Loucy (cell line): ENCODE results near the gene APBA1.

Source experiments
- H2AFZ ChIP-seq: fragments of 200-600 bp; sonication (generic); 2 replicates; pipeline ENCODE4 v1.6.0; 2016; ENCODE audit warnings: antibody characterized with exemption, mild to moderate bottlenecking, low read length, moderate library complexity
- H3F3A ChIP-seq: fragments of 200-600 bp; 2 replicates; pipeline ENCODE4 v1.6.0; 2016; ENCODE audit warnings: antibody characterized with exemption, low read depth, mild to moderate bottlenecking
- H3K27me3 ChIP-seq: fragments of 200-600 bp; sonication (generic); 2 replicates; pipeline ENCODE4 v1.6.1; 2014; ENCODE audit warnings: low read length, mild to moderate bottlenecking; ENCODE audit not compliant: insufficient read depth, poor library complexity, severe bottlenecking
- H3K36me3 ChIP-seq: fragments of 200-600 bp; sonication (generic); 2 replicates; pipeline ENCODE4 v1.6.1; 2016; ENCODE audit warnings: low read length; ENCODE audit not compliant: insufficient read depth
- H3K4me1 ChIP-seq: fragments of 200-600 bp; sonication (generic); 2 replicates; pipeline ENCODE4 v1.5.1; 2014; ENCODE audit warnings: low read length, mild to moderate bottlenecking; ENCODE audit not compliant: insufficient read depth, poor library complexity, severe bottlenecking
- H3K4me2 ChIP-seq: fragments of 200-600 bp; sonication (generic); 2 replicates; pipeline ENCODE4 v1.6.0; 2014; ENCODE audit warnings: antibody characterized with exemption, low read length, low read depth, mild to moderate bottlenecking; ENCODE audit not compliant: poor library complexity, severe bottlenecking
- H3K4me3 ChIP-seq: fragments of 200-600 bp; sonication (generic); 2 replicates; pipeline ENCODE4 v1.5.1; 2014; ENCODE audit warnings: low read length, mild to moderate bottlenecking, mixed read lengths; ENCODE audit not compliant: poor library complexity, severe bottlenecking
- H3K79me2 ChIP-seq: fragments of 200-600 bp; sonication (generic); 2 replicates; pipeline ENCODE4 v1.6.1; 2014; ENCODE audit warnings: low read length; ENCODE audit not compliant: insufficient read depth
- H3K9ac ChIP-seq: fragments of 200-600 bp; sonication (generic); 2 replicates; pipeline ENCODE4 v1.6.0; 2014; ENCODE audit warnings: mild to moderate bottlenecking, low read depth, low read length, moderate library complexity; ENCODE audit not compliant: poor library complexity, severe bottlenecking
- H3K9me2 ChIP-seq: fragments of 200-600 bp; sonication (generic); replicated peaks from 2 replicates; pipeline ENCODE4 v1.6.1; 2016; ENCODE audit warnings: low read depth, low read length, mixed read lengths
- H3K9me3 ChIP-seq: fragments of 200-600 bp; sonication (generic); 2 replicates; pipeline ENCODE4 v1.6.1; 2014; ENCODE audit warnings: mild to moderate bottlenecking, antibody characterized with exemption, low read length, low read depth; ENCODE audit not compliant: insufficient read depth
- H4K20me1 ChIP-seq: fragments of 200-600 bp; sonication (generic); 2 replicates; pipeline ENCODE4 v1.6.0; 2014; ENCODE audit warnings: antibody characterized with exemption, low read length, mild to moderate bottlenecking; ENCODE audit not compliant: insufficient read depth, poor library complexity, severe bottlenecking
- CTCF ChIP-seq: fragments of 200-600 bp; sonication (generic); conservative IDR thresholded peaks from 2 replicates; pipeline ENCODE4 v1.5.1; 2014; ENCODE audit warnings: mild to moderate bottlenecking, antibody characterized with exemption, low read length
- EZH2phosphoT487 ChIP-seq: fragments of 200-600 bp; IDR thresholded peaks from 2 replicates; pipeline ENCODE4 v1.6.1; 2018; ENCODE audit warnings: antibody characterized with exemption, mild to moderate bottlenecking, moderate library complexity, borderline replicate concordance

APBA1 gene

GRCh38 chr9:69683927-69684326 lies 11.8 kb upstream of the APBA1 start:
- Histone ChIP-seq H4K20me1 (no peaks in the 10 kb centered on the region), H3K4me1 (no peaks in the 10 kb centered on the region), H3K9me3 (no peaks in the 10 kb centered on the region), H3K36me3 (no peaks in the 10 kb centered on the region), H3K4me3 (no peak overlapping the region), H3K79me2 (no peaks in the 10 kb centered on the region), H3K4me2 (no peak overlapping the region), H3K27me3 (no peaks in the 10 kb centered on the region), H3K9ac (no peak overlapping the region), H3F3A (no peaks in the 10 kb centered on the region), H2AFZ (no peak overlapping the region), H3K9me2 (no peaks in the 10 kb centered on the region)
- no peak for TF ChIP-seq CTCF

- H3K4me2 ChIP-seq, result no peak overlapping the region
- TF ChIP-seq CTCF (no peak), EZH2phosphoT487 (no peak)
- peaks cover 8% of the 10 kb centered on the region for H3K4me1 ChIP-seq
- H3K4me3 ChIP-seq, result no peak overlapping the region
- H3F3A ChIP-seq, result no peaks in the 10 kb centered on the region
- H3K27me3 ChIP-seq, result no peaks in the 10 kb centered on the region
- H3K9me3 ChIP-seq, result no peaks in the 10 kb centered on the region
- H3K79me2 ChIP-seq, result no peaks in the 10 kb centered on the region
- H3K36me3 ChIP-seq, result no peaks in the 10 kb centered on the region
- no peaks in the 10 kb centered on the region for H4K20me1 ChIP-seq
- H2AFZ ChIP-seq, result no peak overlapping the region
- no peaks in the 10 kb centered on the region for H3K9me2 ChIP-seq
- no peak overlapping the region for H3K9ac ChIP-seq
Measured at GRCh38 chr9:69678843-69679538, 6.8 kb upstream of the APBA1 start.

GRCh38 chr9:69677931-69678330 lies 5.8 kb upstream of the APBA1 start:
- Histone ChIP-seq H3K4me2 (no peak overlapping the region), H3K36me3 (no peaks in the 10 kb centered on the region), H3K9me3 (no peaks in the 10 kb centered on the region), H3F3A (no peaks in the 10 kb centered on the region), H3K4me3 (no peak overlapping the region), H3K4me1 (peaks cover 15% of the 10 kb centered on the region), H3K9ac (no peak overlapping the region), H3K79me2 (no peaks in the 10 kb centered on the region), H4K20me1 (no peaks in the 10 kb centered on the region), H3K27me3 (no peaks in the 10 kb centered on the region), H2AFZ (no peak overlapping the region), H3K9me2 (no peaks in the 10 kb centered on the region)
- TF ChIP-seq EZH2phosphoT487, result no peak
- no peak for TF ChIP-seq CTCF
